Panc1 (cell line): ENCODE measurements around the gene FOSB. TPM values are rescaled to one million over a fixed set of nuclear protein-coding genes. Genes with fewer than 3 reads are reported as not detected.

Experiments used
- ATAC-seq: fragments of 200-7000 bp; cut with Tn5 transposase; 2 replicates; pipeline ENCODE4 v1.9.1; 2020; ENCODE audit warnings: mild to moderate bottlenecking, moderate library complexity
- BruUV-seq: library from RNA; stranded (reverse); fragments of 400-500 nt; replicated peaks from 2 replicates; lab custom pipeline; 2021; lab: Mats Ljungman, UMichigan
- CTCF ChIA-PET: fragments of 300-600 bp; sonication (Branson Sonifier 250); formaldehyde crosslinking; loops from one replicate; lab custom pipeline; 2022; ENCODE audit warnings: antibody characterized with exemption; lab: Charles Lee
- POLR2A ChIA-PET: fragments of 300-600 bp; sonication (Branson Sonifier 250); formaldehyde crosslinking; loops from one replicate; lab custom pipeline; 2022; ENCODE audit warnings: antibody characterized with exemption; lab: Charles Lee
- DNase-seq: peaks from one replicate; pipeline ENCODE4 v3.0.0-alpha.2; 2010; ENCODE audit warnings: low read depth, low spot score
- H3K27ac ChIP-seq: 2 replicates; pipeline ENCODE4 v1.5.1; 2011; ENCODE audit warnings: mild to moderate bottlenecking, low read length, inconsistent platforms
- H3K27me3 ChIP-seq: fragments of 200-500 bp; sonication (Bioruptor generic); 2 replicates; pipeline ENCODE4 v1.6.0; 2014; ENCODE audit warnings: low read length, inconsistent platforms; ENCODE audit not compliant: control insufficient read depth, insufficient read depth
- H3K36me3 ChIP-seq: fragments of 200-500 bp; sonication (Bioruptor generic); 2 replicates; pipeline ENCODE4 v1.5.1; 2014; ENCODE audit warnings: inconsistent platforms, mild to moderate bottlenecking, low read length, moderate library complexity; ENCODE audit not compliant: control insufficient read depth, insufficient read depth
- H3K4me1 ChIP-seq: 2 replicates; pipeline ENCODE4 v1.5.1; 2011; ENCODE audit warnings: inconsistent platforms, mild to moderate bottlenecking, low read length, moderate library complexity; ENCODE audit not compliant: control insufficient read depth, insufficient read depth
- H3K4me3 ChIP-seq, 2 experiments: 2 replicates each; pipeline ENCODE4 v1.5.1; 2011 to 2012; ENCODE audit warnings: low read depth in 2 of 2, low read length in 2 of 2, mild to moderate bottlenecking in 2 of 2, inconsistent platforms in 1 of 2, moderate library complexity in 1 of 2
- H3K9me3 ChIP-seq: fragments of 200-500 bp; sonication (Bioruptor generic); 2 replicates; pipeline ENCODE4 v1.5.1; 2014; ENCODE audit warnings: low read depth, mild to moderate bottlenecking, inconsistent platforms, low read length, moderate library complexity; ENCODE audit not compliant: control insufficient read depth, insufficient read depth
- POLR2AphosphoS5 ChIP-seq: IDR thresholded peaks from 2 replicates; pipeline ENCODE4 v1.6.1; 2012; ENCODE audit warnings: mild to moderate bottlenecking, low read depth, low read length, moderate library complexity
- SIN3A ChIP-seq: IDR thresholded peaks from 2 replicates; pipeline ENCODE4 v1.6.1; 2012; ENCODE audit warnings: low read depth, mild to moderate bottlenecking, low read length, moderate library complexity, borderline replicate concordance; ENCODE audit not compliant: insufficient read depth
- TCF7L2 ChIP-seq: IDR thresholded peaks from 2 replicates; pipeline ENCODE4 v1.6.1; 2011; ENCODE audit warnings: mild to moderate bottlenecking, low read depth, low read length, inconsistent platforms
- in situ Hi-C: cut with HindIII; loops from 2 replicates; pipeline ENCODE4 v1.10.0; 2016; ENCODE audit warnings: low sequenced_read_pairs, low pct_unique_long_range_greater_than_20kb
- intact Hi-C: fragments of 100-400 bp; cut with micrococcal nuclease; formaldehyde crosslinking; loops from one replicate; pipeline ENCODE4 v1.10.0; 2022; ENCODE audit not compliant: unreplicated experiment
- total RNA-seq: library from RNA; stranded (reverse); gene quantifications from one replicate; pipeline ENCODE4 v1.2.1, GENCODE V29; 2021; ENCODE audit not compliant: unreplicated experiment
- TF ChIP-seq, protein P1 (sequence below): fragments of 450-650 bp; IDR thresholded peaks from 2 replicates; pipeline ENCODE4 v1.5.1; 2017; ENCODE audit warnings: mild to moderate bottlenecking
- TF ChIP-seq, protein P2 (sequence below), 2 experiments: IDR thresholded peaks; 2 replicates each; pipeline ENCODE4 v1.6.1; 2011 to 2012; ENCODE audit warnings: low read depth in 2 of 2, control low read depth in 1 of 2, low read length in 1 of 2, mild to moderate bottlenecking in 1 of 2, moderate library complexity in 1 of 2; ENCODE audit not compliant: insufficient read depth in 1 of 2

FOSB gene
- total RNA-seq, 1 experiment from 2014 or later = 13.4 TPM

DNA sequence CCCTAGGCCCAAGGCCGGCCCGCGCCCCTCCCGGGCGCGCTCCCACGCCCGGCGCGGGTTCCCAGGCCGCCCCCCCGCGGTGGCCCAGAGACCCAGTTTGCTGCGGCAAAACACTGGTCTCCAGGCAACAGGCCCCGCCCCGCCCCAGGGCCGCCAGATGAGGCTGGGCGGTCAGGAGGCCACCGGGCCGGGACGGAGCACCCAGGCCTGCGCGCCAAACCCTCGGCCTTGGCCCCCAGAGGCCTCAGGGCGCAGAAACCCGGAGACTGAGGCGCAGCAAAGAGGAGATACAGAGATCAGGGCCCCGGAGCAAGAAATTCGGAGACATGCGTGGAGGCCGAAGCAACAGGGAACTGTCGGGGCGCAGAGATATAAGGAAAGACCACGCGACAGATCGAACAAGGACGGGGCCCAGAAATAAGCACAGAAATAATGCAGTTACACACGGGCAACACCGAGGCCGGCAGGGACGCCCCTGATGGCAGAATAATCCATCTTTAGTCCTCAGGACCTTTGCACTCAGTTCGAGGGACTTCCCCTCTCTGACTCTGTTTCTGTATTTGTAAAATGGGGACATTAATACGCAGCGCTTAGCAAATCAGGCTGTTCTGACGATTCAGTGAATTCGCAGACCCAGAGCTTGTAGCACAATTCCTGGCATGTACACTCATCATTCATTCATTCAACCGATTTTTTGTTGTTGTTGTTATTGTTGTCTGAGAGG lies 23.3 kb upstream of the FOSB start:
- in situ Hi-C loops (no loop called here), intact Hi-C loops (no loop called here)
- ChIA-PET POLR2A (no interaction called here), CTCF (no interaction called here)
- Histone ChIP-seq H3K27ac (no peak overlapping the region), H3K27me3 (no peaks in the 10 kb centered on the region), H3K36me3 (no peaks in the 10 kb centered on the region), H3K4me1 (peaks cover 16% of the 10 kb centered on the region), H3K4me3 (peak overlapping the region; percentile 14 to 71; a peak in 3 of 4 replicates), H3K9me3 (no peaks in the 10 kb centered on the region)
- ATAC-seq (peak; percentile 73), DNase-seq (no peak)
- TF ChIP-seq, protein P1, sequence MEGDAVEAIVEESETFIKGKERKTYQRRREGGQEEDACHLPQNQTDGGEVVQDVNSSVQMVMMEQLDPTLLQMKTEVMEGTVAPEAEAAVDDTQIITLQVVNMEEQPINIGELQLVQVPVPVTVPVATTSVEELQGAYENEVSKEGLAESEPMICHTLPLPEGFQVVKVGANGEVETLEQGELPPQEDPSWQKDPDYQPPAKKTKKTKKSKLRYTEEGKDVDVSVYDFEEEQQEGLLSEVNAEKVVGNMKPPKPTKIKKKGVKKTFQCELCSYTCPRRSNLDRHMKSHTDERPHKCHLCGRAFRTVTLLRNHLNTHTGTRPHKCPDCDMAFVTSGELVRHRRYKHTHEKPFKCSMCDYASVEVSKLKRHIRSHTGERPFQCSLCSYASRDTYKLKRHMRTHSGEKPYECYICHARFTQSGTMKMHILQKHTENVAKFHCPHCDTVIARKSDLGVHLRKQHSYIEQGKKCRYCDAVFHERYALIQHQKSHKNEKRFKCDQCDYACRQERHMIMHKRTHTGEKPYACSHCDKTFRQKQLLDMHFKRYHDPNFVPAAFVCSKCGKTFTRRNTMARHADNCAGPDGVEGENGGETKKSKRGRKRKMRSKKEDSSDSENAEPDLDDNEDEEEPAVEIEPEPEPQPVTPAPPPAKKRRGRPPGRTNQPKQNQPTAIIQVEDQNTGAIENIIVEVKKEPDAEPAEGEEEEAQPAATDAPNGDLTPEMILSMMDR = peak; percentile 37
- TF ChIP-seq TCF7L2 (no peak), SIN3A (no peak), POLR2AphosphoS5 (no peak)
- TF ChIP-seq, protein P2, sequence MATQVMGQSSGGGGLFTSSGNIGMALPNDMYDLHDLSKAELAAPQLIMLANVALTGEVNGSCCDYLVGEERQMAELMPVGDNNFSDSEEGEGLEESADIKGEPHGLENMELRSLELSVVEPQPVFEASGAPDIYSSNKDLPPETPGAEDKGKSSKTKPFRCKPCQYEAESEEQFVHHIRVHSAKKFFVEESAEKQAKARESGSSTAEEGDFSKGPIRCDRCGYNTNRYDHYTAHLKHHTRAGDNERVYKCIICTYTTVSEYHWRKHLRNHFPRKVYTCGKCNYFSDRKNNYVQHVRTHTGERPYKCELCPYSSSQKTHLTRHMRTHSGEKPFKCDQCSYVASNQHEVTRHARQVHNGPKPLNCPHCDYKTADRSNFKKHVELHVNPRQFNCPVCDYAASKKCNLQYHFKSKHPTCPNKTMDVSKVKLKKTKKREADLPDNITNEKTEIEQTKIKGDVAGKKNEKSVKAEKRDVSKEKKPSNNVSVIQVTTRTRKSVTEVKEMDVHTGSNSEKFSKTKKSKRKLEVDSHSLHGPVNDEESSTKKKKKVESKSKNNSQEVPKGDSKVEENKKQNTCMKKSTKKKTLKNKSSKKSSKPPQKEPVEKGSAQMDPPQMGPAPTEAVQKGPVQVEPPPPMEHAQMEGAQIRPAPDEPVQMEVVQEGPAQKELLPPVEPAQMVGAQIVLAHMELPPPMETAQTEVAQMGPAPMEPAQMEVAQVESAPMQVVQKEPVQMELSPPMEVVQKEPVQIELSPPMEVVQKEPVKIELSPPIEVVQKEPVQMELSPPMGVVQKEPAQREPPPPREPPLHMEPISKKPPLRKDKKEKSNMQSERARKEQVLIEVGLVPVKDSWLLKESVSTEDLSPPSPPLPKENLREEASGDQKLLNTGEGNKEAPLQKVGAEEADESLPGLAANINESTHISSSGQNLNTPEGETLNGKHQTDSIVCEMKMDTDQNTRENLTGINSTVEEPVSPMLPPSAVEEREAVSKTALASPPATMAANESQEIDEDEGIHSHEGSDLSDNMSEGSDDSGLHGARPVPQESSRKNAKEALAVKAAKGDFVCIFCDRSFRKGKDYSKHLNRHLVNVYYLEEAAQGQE (IDR thresholded peaks at IDR 0.05; ENCODE audit: insufficient read depth in 1 of 2, low read depth in 2 of 2, low read length in 1 of 2) = no peak
- BruUV-seq = no TSS peak

DNA sequence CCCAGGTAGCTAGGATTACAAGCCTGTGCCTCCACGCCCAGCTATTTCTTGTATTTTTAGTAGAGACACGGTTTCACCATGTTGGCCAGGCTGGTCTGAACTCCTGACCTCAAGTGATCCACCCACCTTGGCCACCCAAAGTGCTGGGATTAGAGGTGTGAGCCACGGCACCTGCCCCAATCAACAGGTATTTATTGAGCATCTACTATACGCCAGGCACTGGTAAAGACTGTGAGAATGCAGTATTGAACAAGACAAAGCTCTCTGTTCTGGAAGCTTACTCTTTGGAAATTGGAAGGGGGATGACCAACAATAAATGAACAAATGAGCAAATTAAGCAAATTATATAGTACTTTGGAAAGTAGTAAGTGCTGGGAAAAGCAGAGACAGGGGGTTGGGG lies 22.7 kb upstream of the FOSB start:
- H3K27ac ChIP-seq = no peak overlapping the region
- H3K4me3 ChIP-seq = no peak overlapping the region
- no peak for ATAC-seq
- H3K36me3 ChIP-seq = no peaks in the 10 kb centered on the region
- H3K9me3 ChIP-seq = no peaks in the 10 kb centered on the region
- intact Hi-C loops = no loop called here
- H3K27me3 ChIP-seq = no peaks in the 10 kb centered on the region
- no peak for TF ChIP-seq SIN3A
- no peak for TF ChIP-seq TCF7L2
- TF ChIP-seq POLR2AphosphoS5 = no peak
- TF ChIP-seq, protein P1 = no peak
- TF ChIP-seq, protein P2 (IDR thresholded peaks at IDR 0.05; ENCODE audit: insufficient read depth in 1 of 2, low read depth in 2 of 2, low read length in 1 of 2) = no peak
- DNase-seq = no peak
- peaks cover 19% of the 10 kb centered on the region for H3K4me1 ChIP-seq
- POLR2A ChIA-PET = no interaction called here
- in situ Hi-C loops = no loop called here
- BruUV-seq = TSS peak; percentile 88
- CTCF ChIA-PET = no interaction called here
